Fibroblast of lung (primary cell): ENCODE results near the gene NDUFA6. TPM values are rescaled to one million over a fixed set of nuclear protein-coding genes. Genes with fewer than 3 reads are reported as not detected.

Source experiments
- DNase-seq, 2 donors: peaks; one replicate each; pipeline versions ENCODE4 v3.0.0 to v3.0.0-alpha.2; 2010; ENCODE audit warnings: low read depth in 2 of 2
- H2AFZ ChIP-seq: 2 replicates; pipeline ENCODE4 v1.5.1; 2012; ENCODE audit warnings: low read length, control low read depth, inconsistent platforms
- H3K27ac ChIP-seq: 2 replicates; pipeline ENCODE4 v1.5.1; 2011; ENCODE audit warnings: low read length, control low read depth; ENCODE audit not compliant: insufficient read depth
- H3K27me3 ChIP-seq: 2 replicates; pipeline ENCODE4 v1.5.1; 2011; ENCODE audit warnings: mild to moderate bottlenecking, low read length; ENCODE audit not compliant: control insufficient read depth, insufficient read depth
- H3K36me3 ChIP-seq: 2 replicates; pipeline ENCODE4 v1.5.1; 2011; ENCODE audit warnings: low read length; ENCODE audit not compliant: control insufficient read depth, insufficient read depth
- H3K4me1 ChIP-seq: 2 replicates; pipeline ENCODE4 v1.5.1; 2011; ENCODE audit warnings: low read length; ENCODE audit not compliant: control insufficient read depth, insufficient read depth; ENCODE audit errors: extremely low read depth
- H3K4me2 ChIP-seq: 2 replicates; pipeline ENCODE4 v1.5.1; 2011; ENCODE audit warnings: low read length, control low read depth; ENCODE audit not compliant: insufficient read depth; ENCODE audit errors: extremely low read depth
- H3K4me3 ChIP-seq, 4 experiments: fragments of 200-600 bp in 1 of 4; sonication (generic) in 1 of 4; replicated peaks in 1 of 4; 2 replicates each; pipeline ENCODE4 v1.5.1; 2011 to 2016; ENCODE audit warnings: low read length in 4 of 4, low read depth in 3 of 4, mild to moderate bottlenecking in 3 of 4, control low read depth in 2 of 4, inconsistent platforms in 1 of 4, mixed read lengths in 1 of 4; ENCODE audit not compliant: insufficient read depth in 1 of 4; ENCODE audit errors: control extremely low read depth in 1 of 4
- H3K79me2 ChIP-seq: 2 replicates; pipeline ENCODE4 v1.5.1; 2012; ENCODE audit warnings: mild to moderate bottlenecking, low read length, inconsistent platforms; ENCODE audit not compliant: control insufficient read depth, insufficient read depth
- H3K9ac ChIP-seq: 2 replicates; pipeline ENCODE4 v1.5.1; 2011; ENCODE audit warnings: mild to moderate bottlenecking, low read length, control low read depth; ENCODE audit not compliant: insufficient read depth
- H3K9me3 ChIP-seq: 2 replicates; pipeline ENCODE4 v1.5.1; 2012; ENCODE audit warnings: low read depth, low read length; ENCODE audit not compliant: control insufficient read depth, insufficient read depth
- H4K20me1 ChIP-seq: 2 replicates; pipeline ENCODE4 v1.5.1; 2011; ENCODE audit warnings: low read length; ENCODE audit not compliant: control insufficient read depth, insufficient read depth; ENCODE audit errors: extremely low read depth
- CTCF ChIP-seq, 2 donors: IDR thresholded peaks in 1 of 2; conservative IDR thresholded peaks in 1 of 2; 1 replicate in 1 of 2; 2 replicates in 1 of 2; pipeline ENCODE4 v1.5.1; 2011 to 2012; ENCODE audit warnings: low read length in 2 of 2, control low read depth in 1 of 2, inconsistent platforms in 1 of 2, low read depth in 1 of 2, mild to moderate bottlenecking in 1 of 2
- EZH2 ChIP-seq: IDR thresholded peaks from 2 replicates; pipeline ENCODE4 v1.5.1; 2012; ENCODE audit warnings: low read length, control low read depth, mild to moderate bottlenecking; ENCODE audit errors: missing control alignments
- polyA plus RNA-seq, 2 donors: library from polyadenylated mRNA; depleted of rRNA in 1 of 2; stranded (reverse) in 1 of 2; unstranded in 1 of 2; fragments of >200 nt; gene quantifications; 2 replicates each; pipeline ENCODE4 v1.2.1, GENCODE V29; 2011 to 2012; ENCODE audit warnings: missing spikeins in 1 of 2
- total RNA-seq: library from RNA; depleted of rRNA; stranded (reverse); fragments of >200 nt; gene quantifications from 2 replicates; pipeline ENCODE4 v1.2.1, GENCODE V29; 2014

NDUFA6 gene
- total and polyA plus RNA-seq, 2 donors (not counting 1 experiment from before 2014, with no cell fraction given): 68.5 to 87.8 TPM

- no peaks in the 10 kb centered on the region for H3K79me2 ChIP-seq
- TF ChIP-seq EZH2: no peak
- TF ChIP-seq CTCF (conservative IDR thresholded peaks at IDR 0.05 in 1 of 2, IDR thresholded peaks at IDR 0.05 in 1 of 2; ENCODE audit: low read depth in 1 of 2, low read length in 2 of 2): peak; percentile 31 to 34
- no peaks in the 10 kb centered on the region for H3K9me3 ChIP-seq
- no peaks in the 10 kb centered on the region for H4K20me1 ChIP-seq
- H3K27me3 ChIP-seq: no peaks in the 10 kb centered on the region
- peak within 1 kb of the TSS; percentile 52 to 73 (median 60) for H3K4me3 ChIP-seq
- H3K4me2 ChIP-seq: peak within 1 kb of the TSS; percentile 80
- peak; percentile 45 to 51 for DNase-seq
- H3K27ac ChIP-seq: peak within 1 kb of the TSS; percentile 70
- H3K4me1 ChIP-seq: peaks cover 11% of the 10 kb centered on the region
- H3K9ac ChIP-seq: peak within 1 kb of the TSS; percentile 82
- H2AFZ ChIP-seq: peak within 1 kb of the TSS; percentile 76
- H3K36me3 ChIP-seq: peaks cover 5% of the 10 kb centered on the region
These were observed 16.3 kb downstream of the NDUFA6 start, which contains the start of gene PHETA2 for GRCh38 chr22:42074132-42074811. Gene PHETA2 (plus strand): TSS chr22:42074248. CDS start chr22:42077294, 3,046 bp downstream.

- H3K27ac ChIP-seq: peak overlapping the region; percentile 70
These were observed 16.9 kb downstream of the NDUFA6 start for GRCh38 chr22:42073621-42074041.

More at GRCh38 chr22:42073621-42074041, 16.9 kb downstream of the NDUFA6 start:
- Histone ChIP-seq H4K20me1 (no peaks in the 10 kb centered on the region), H3K27me3 (no peaks in the 10 kb centered on the region), H2AFZ (peak overlapping the region; percentile 76), H3K4me3 (peak overlapping the region; percentile 16 to 73 (median 54)), H3K4me1 (peaks cover 8% of the 10 kb centered on the region), H3K9me3 (no peaks in the 10 kb centered on the region), H3K9ac (peak overlapping the region; percentile 82), H3K36me3 (peaks cover 5% of the 10 kb centered on the region), H3K4me2 (peak overlapping the region; percentile 80), H3K79me2 (no peaks in the 10 kb centered on the region)
- no peak for DNase-seq
- TF ChIP-seq EZH2 (no peak), CTCF (conservative IDR thresholded peaks at IDR 0.05 in 1 of 2, IDR thresholded peaks at IDR 0.05 in 1 of 2; ENCODE audit: low read depth in 1 of 2, low read length in 2 of 2) (no peak)
